OCI-LY1 (cell line): ENCODE data around the gene MAPRE3.

Source experiments
- H2AFZ ChIP-seq: fragments of 200-600 bp; sonication (generic), shearing (Covaris generic); 2 replicates; pipeline ENCODE4 v1.6.0; 2014; ENCODE audit warnings: antibody characterized with exemption, mild to moderate bottlenecking, low read length
- H3F3A ChIP-seq: fragments of 200-600 bp; sonication (generic), shearing (Covaris generic); 2 replicates; pipeline ENCODE4 v1.6.0; 2014; ENCODE audit warnings: mild to moderate bottlenecking, antibody characterized with exemption, low read length, moderate library complexity; ENCODE audit not compliant: insufficient read depth
- H3K27ac ChIP-seq: fragments of 200-600 bp; sonication (generic); 2 replicates; pipeline ENCODE4 v1.5.1; 2014; ENCODE audit warnings: low read length, mixed run types, mild to moderate bottlenecking, low read depth; ENCODE audit not compliant: poor library complexity, severe bottlenecking
- H3K27me3 ChIP-seq: fragments of 200-600 bp; sonication (generic); 2 replicates; pipeline ENCODE4 v1.6.0; 2014; ENCODE audit warnings: antibody characterized with exemption, mild to moderate bottlenecking, low read length, moderate library complexity; ENCODE audit not compliant: insufficient read depth
- H3K36me3 ChIP-seq: fragments of 200-600 bp; sonication (generic); 2 replicates; pipeline ENCODE4 v1.6.1; 2014; ENCODE audit warnings: mild to moderate bottlenecking, antibody characterized with exemption, low read length, moderate library complexity, mixed read lengths; ENCODE audit not compliant: insufficient read depth
- H3K4me1 ChIP-seq: fragments of 200-600 bp; sonication (generic); 2 replicates; pipeline ENCODE4 v1.5.1; 2014; ENCODE audit warnings: mild to moderate bottlenecking, low read length, moderate library complexity; ENCODE audit not compliant: insufficient read depth, severe bottlenecking
- H3K4me2 ChIP-seq: fragments of 200-600 bp; sonication (generic), shearing (Covaris generic); 2 replicates; pipeline ENCODE4 v1.6.1; 2014; ENCODE audit warnings: low read length
- H3K4me3 ChIP-seq: fragments of 200-600 bp; sonication (generic); 2 replicates; pipeline ENCODE4 v1.5.1; 2014; ENCODE audit warnings: low read length, low read depth, mild to moderate bottlenecking, mixed read lengths; ENCODE audit not compliant: poor library complexity, severe bottlenecking
- H3K79me2 ChIP-seq: fragments of 200-600 bp; shearing (Covaris generic); 2 replicates; pipeline ENCODE4 v1.6.1; 2016; ENCODE audit warnings: mixed run types, low read length, mixed read lengths; ENCODE audit not compliant: insufficient read depth
- H3K9ac ChIP-seq: fragments of 200-600 bp; sonication (generic), shearing (Covaris generic); 2 replicates; pipeline ENCODE4 v1.6.1; 2014; ENCODE audit warnings: mild to moderate bottlenecking, low read length, mixed read lengths
- H3K9me2 ChIP-seq: fragments of 200-600 bp; sonication (generic), shearing (Covaris generic); 2 replicates; pipeline ENCODE4 v1.6.1; 2014; ENCODE audit warnings: low read depth, mild to moderate bottlenecking, low read length, mixed read lengths
- H3K9me3 ChIP-seq: fragments of 200-600 bp; shearing (Covaris generic); 2 replicates; pipeline ENCODE4 v1.6.1; 2014; ENCODE audit warnings: low read length, mixed read lengths
- H4K20me1 ChIP-seq: fragments of 200-600 bp; sonication (generic), shearing (Covaris generic); 2 replicates; pipeline ENCODE4 v1.6.0; 2016; ENCODE audit warnings: mild to moderate bottlenecking, low read length; ENCODE audit not compliant: insufficient read depth
- EZH2 ChIP-seq: fragments of 200-600 bp; sonication (generic), shearing (Covaris generic); IDR thresholded peaks from 2 replicates; pipeline ENCODE4 v1.8.0; 2017; ENCODE audit warnings: borderline replicate concordance, mixed run types, mild to moderate bottlenecking, antibody characterized with exemption, low read length, moderate library complexity, mixed read lengths
- TF ChIP-seq, protein P1 (sequence below): fragments of 200-600 bp; sonication (generic), shearing (Covaris generic); IDR thresholded peaks from 2 replicates; pipeline ENCODE4 v1.5.1; 2017; ENCODE audit warnings: mild to moderate bottlenecking, antibody characterized with exemption, low read length, moderate library complexity, mixed read lengths

Gene MAPRE3

DNA sequence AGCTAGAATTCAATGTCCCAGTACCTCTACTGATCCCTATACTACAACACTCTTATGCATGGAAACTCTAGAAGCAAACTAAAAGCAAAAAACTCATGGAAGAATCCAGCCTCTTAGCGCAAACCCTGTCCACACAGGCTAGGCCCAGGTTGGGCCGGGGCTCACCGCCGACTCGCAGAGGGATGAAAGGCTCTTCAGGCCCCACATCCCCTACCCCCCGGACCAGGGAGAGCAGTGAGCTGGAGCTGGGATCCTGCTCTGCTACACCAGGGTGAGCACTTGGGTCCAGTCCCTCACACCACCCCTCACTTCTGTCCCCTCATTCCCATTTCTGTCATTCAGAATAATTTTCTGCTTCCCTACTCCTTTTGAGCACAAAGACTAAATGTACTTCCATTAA lies 99.0 kb downstream of the MAPRE3 start:
- H3K9ac ChIP-seq = no peak overlapping the region
- no peaks in the 10 kb centered on the region for H4K20me1 ChIP-seq

DNA sequence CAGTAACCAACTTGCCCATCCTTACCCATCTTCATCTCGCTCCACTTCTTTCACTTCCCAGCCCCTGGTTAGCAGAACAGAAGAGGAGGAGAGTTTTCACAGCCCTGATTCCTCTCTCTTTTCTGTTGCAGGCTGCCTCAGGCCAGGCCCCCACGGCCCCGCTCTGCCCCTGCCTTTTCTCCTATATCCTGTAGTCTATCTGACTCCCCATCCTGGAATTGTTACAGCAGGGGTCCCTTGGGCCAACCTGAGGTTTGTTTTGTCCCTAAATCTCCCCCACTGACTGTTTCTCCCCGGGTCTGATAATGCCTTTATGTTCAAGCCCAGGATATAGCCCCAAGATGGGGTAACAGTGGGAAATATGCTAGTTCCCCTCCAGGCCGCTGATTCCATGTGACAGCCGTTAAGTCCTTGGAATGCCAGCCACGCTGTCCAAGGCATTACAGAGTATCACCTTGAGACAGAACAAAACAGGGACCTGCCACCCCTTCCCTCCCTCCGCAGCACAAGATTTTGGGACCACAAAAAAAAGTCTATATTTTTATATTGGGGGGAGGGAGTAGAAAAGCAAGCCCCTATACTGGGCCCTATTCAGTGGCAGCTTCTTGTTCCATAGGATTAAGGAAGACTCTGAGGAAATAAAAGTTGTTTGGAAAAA lies 99.7 kb downstream of the MAPRE3 start:
- Histone ChIP-seq H3K4me2 (peak overlapping the region; percentile 90), H2AFZ (no peak overlapping the region), H3K9me2 (no peaks in the 10 kb centered on the region), H3F3A (no peaks in the 10 kb centered on the region), H3K27ac (no peak overlapping the region), H4K20me1 (no peaks in the 10 kb centered on the region), H3K4me1 (peaks cover 40% of the 10 kb centered on the region), H3K79me2 (peaks cover 13% of the 10 kb centered on the region; the same call in 1 of the 2 replicates), H3K9me3 (no peaks in the 10 kb centered on the region), H3K9ac (peak overlapping the region; percentile 88), H3K4me3 (peak overlapping the region; percentile 97), H3K27me3 (no peaks in the 10 kb centered on the region), H3K36me3 (peaks cover 45% of the 10 kb centered on the region)
- TF ChIP-seq, protein P1, sequence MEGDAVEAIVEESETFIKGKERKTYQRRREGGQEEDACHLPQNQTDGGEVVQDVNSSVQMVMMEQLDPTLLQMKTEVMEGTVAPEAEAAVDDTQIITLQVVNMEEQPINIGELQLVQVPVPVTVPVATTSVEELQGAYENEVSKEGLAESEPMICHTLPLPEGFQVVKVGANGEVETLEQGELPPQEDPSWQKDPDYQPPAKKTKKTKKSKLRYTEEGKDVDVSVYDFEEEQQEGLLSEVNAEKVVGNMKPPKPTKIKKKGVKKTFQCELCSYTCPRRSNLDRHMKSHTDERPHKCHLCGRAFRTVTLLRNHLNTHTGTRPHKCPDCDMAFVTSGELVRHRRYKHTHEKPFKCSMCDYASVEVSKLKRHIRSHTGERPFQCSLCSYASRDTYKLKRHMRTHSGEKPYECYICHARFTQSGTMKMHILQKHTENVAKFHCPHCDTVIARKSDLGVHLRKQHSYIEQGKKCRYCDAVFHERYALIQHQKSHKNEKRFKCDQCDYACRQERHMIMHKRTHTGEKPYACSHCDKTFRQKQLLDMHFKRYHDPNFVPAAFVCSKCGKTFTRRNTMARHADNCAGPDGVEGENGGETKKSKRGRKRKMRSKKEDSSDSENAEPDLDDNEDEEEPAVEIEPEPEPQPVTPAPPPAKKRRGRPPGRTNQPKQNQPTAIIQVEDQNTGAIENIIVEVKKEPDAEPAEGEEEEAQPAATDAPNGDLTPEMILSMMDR = no peak
- no peak for TF ChIP-seq EZH2

More for the DNA sequence above, 99.0 kb downstream of the MAPRE3 start:
- Histone ChIP-seq H3K4me1 (peaks cover 34% of the 10 kb centered on the region), H3K4me3 (no peak overlapping the region), H3F3A (no peaks in the 10 kb centered on the region), H3K4me2 (no peak overlapping the region), H3K79me2 (peaks cover 13% of the 10 kb centered on the region; the same call in 1 of the 2 replicates), H2AFZ (no peak overlapping the region), H3K36me3 (peaks cover 48% of the 10 kb centered on the region), H3K9me2 (no peaks in the 10 kb centered on the region), H3K27ac (no peak overlapping the region), H3K27me3 (no peaks in the 10 kb centered on the region), H3K9me3 (no peaks in the 10 kb centered on the region)
- TF ChIP-seq, protein P1 = no peak
- no peak for TF ChIP-seq EZH2

DNA sequence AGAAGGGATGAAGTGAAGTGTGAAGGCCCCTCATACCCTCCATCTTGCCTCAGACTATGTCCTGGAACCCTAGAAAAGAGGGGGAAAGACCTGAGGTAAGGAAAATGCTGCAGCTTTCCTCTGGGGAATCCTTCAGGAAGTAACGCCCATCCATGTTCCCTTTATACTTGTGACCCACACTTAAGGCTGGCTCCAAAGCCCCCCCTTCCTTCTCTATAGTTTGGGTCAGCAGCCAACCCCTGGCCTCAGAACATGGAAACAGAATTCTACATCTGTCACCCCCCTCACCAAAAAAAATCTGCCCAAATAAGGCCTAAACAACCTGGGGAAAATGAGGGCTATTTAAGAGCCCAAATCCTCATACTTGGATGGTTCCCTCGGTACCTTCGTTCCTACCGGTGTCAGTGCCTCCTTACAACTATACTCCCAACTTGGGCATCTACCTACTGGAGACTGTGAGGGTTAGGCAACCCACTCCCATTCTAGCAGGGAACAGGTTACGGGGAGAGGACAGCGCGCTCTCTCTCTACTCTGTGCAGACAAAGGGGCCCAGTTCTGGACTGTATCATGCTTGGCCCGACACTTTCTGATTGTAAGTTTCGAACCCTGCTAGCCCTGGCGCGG lies 100.3 kb downstream of the MAPRE3 start:
- Histone ChIP-seq H3K4me2 (peak overlapping the region; percentile 90), H3K27ac (no peak overlapping the region), H3F3A (no peaks in the 10 kb centered on the region), H3K27me3 (no peaks in the 10 kb centered on the region), H3K4me3 (peak overlapping the region; percentile 97), H3K36me3 (peaks cover 38% of the 10 kb centered on the region; the same call in 1 of the 2 replicates), H3K9me2 (no peaks in the 10 kb centered on the region), H2AFZ (no peak overlapping the region), H3K9ac (peak overlapping the region; percentile 88), H3K9me3 (no peaks in the 10 kb centered on the region), H3K79me2 (peaks cover 13% of the 10 kb centered on the region; the same call in 1 of the 2 replicates), H4K20me1 (no peaks in the 10 kb centered on the region), H3K4me1 (peaks cover 47% of the 10 kb centered on the region)
- TF ChIP-seq EZH2 = no peak
- TF ChIP-seq, protein P1 = no peak
